Measurements from ENCODE around the gene ZNF385A. TPM values are rescaled to one million over a fixed set of nuclear protein-coding genes. Genes with fewer than 3 reads are reported as not detected.

The ZNF385A gene
- total RNA-seq, 2 donors from 2014 or later = 3.1 to 7.3 TPM

DNA sequence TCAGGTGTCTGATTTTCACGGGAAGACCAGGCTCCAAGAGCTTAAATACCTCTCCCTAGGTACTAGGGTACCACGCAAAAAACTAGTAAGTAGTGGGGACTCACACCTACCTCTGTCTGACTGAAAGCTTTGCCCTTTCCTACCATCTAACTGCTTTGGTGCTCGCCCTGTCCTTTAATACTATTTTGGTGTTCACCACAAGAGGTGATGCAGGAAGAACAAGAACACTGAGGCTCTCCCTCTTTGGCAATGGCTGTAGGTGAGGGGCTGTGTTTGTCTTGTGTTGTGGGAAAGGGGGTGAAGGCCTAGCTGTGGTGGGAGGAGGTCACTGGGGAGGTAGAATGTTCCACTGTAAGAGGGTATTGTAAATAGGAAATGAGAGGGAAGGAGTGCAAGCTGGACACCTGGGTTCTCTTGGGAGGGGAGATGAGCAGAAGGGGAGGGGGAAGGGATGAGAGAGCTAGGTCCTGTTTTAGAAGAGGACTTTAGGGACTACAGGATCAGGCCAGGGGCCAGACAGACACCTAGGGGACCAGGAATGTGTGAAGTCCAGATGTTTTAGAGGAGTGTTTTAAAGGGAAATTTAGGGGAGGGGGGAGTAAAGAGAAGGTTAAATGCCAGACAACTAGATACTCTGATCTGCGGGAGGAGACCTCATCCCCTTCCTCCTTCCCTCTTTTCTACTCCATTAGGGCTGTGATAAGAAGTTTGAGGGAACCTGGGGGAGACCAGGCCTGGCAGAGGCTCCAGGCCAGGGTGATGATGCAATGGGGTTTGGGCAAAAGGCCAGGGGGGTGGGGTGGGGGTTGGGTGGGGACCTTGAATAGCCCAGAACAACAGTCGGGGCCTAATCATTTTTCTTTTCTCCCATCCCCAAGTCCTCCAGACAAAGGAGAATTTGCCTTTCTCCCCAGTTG, 32.4 kb upstream of the ZNF385A start:
- WGBS, 2 donors = 50 to 58% methylated on average over 5 of the region's 5 CpGs
- DNase-seq (no peak), ATAC-seq (no peak)
- no peaks in the 10 kb centered on the region for H3K36me3 ChIP-seq (replicated peaks in 1 of 2; ENCODE audit: insufficient read depth in 1 of 2, low read depth in 2 of 2)
- H3K9me3 ChIP-seq = no peaks in the 10 kb centered on the region
- TF ChIP-seq POLR2A (IDR thresholded peaks at IDR 0.05) = no peak
- TF ChIP-seq, protein P1, sequence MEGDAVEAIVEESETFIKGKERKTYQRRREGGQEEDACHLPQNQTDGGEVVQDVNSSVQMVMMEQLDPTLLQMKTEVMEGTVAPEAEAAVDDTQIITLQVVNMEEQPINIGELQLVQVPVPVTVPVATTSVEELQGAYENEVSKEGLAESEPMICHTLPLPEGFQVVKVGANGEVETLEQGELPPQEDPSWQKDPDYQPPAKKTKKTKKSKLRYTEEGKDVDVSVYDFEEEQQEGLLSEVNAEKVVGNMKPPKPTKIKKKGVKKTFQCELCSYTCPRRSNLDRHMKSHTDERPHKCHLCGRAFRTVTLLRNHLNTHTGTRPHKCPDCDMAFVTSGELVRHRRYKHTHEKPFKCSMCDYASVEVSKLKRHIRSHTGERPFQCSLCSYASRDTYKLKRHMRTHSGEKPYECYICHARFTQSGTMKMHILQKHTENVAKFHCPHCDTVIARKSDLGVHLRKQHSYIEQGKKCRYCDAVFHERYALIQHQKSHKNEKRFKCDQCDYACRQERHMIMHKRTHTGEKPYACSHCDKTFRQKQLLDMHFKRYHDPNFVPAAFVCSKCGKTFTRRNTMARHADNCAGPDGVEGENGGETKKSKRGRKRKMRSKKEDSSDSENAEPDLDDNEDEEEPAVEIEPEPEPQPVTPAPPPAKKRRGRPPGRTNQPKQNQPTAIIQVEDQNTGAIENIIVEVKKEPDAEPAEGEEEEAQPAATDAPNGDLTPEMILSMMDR (IDR thresholded peaks at IDR 0.05) = no peak
- H3K4me1 ChIP-seq = peaks cover 77% of the 10 kb centered on the region
- H3K27me3 ChIP-seq = no peaks in the 10 kb centered on the region
- H3K27ac ChIP-seq = peak overlapping the region in 3 of 4 donors; percentile 88 to 92 (median 89)
- intact Hi-C loops (cut with DNase I) = no loop called here
- no peak overlapping the region for H3K4me3 ChIP-seq

DNA sequence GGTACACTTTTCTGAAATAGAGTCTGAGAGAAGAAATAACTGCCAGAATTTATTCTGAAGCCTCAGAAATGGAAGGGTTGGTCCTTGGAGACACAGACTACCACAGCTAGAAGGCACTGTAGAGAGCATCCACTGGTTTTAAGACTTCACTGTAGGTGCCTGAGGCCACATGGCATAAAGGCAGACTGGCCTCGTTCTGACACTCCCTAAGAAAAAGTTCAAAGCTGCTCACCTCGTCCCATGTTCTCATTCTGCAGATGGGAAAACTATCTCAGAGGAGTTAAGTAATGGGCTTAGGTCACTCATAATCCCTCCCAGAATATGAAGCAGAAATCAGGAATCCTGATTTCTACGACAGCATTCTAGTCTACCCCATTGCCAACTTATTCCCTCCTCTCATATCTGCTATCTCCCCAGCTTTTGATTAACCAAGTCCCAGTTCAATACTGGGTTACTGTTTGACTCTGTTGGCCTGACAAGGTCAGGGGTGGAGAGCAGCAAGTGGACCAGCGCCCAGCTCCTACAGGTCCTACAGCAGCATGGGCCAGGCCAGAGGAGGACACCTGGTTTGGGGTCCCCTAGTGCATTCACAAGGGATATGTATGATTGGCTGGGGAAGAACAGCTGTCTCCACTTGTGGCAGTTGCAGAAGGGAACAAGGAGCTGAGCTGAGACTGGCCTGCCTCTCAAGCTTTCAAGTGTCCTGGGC, 30.8 kb upstream of the ZNF385A start:
- no peak overlapping the region for H3K4me3 ChIP-seq
- H3K36me3 ChIP-seq (replicated peaks in 1 of 2; ENCODE audit: insufficient read depth in 1 of 2, low read depth in 2 of 2) = no peaks in the 10 kb centered on the region
- ATAC-seq (no peak), DNase-seq (peak in 1 of 4 donors; percentile 31)
- peak overlapping the region; percentile 19 to 88 (median 40) for H3K27ac ChIP-seq
- WGBS, 2 donors = 7 to 15% methylated on average over 4 of the region's 4 CpGs
- H3K27me3 ChIP-seq = no peaks in the 10 kb centered on the region
- no peaks in the 10 kb centered on the region for H3K9me3 ChIP-seq
- TF ChIP-seq, protein P1 (IDR thresholded peaks at IDR 0.05) = no peak
- no peak for TF ChIP-seq POLR2A (IDR thresholded peaks at IDR 0.05)
- H3K4me1 ChIP-seq = peaks cover 81% of the 10 kb centered on the region
- intact Hi-C loops (cut with DNase I) = no loop called here

DNA sequence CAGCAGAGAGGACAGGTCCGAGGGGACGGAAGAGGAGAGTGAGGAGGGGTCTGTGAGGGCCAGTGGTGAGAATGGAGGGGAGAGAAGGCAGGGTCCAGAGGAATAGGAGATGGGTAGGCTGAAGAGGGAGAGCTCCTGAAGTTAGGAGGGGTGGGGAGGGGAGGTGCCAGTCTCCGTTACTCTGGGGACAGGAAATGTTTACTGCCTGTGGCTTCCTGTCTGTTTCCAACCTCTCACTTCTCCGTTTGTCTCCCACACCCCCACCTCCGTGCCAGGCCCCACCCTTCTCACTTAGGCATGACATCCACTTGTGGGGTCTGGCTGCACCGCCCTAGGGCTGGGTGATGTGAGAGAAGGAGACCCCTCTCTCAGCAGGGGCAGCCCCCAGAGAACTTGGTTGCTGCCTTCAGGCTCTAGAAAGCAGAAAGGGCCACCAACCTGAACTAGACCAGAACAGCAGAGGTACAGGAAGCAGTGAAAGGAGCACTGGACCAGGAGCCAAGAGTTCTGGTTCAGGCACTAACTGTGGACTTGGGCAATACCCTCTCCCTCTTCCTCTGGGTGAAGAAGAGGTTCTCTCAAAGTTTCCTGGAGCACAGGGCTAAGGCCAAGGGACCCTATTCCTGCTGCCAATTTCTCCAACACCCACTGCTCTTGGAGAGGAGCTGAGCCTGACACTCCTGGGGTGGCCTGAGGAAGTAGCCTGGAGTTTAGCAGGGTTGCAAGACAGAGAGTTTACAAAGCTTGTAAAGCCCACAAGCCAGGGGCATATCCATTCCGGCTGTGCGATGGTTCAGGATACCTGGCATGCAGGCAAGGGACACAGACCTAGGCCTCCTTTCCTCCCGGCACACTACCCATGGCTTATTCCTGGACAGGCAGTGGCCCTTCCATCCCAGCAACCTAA, 29.0 kb upstream of the ZNF385A start:
- ATAC-seq (no peak), DNase-seq (peak in 1 of 4 donors; percentile 43)
- H3K9me3 ChIP-seq = no peaks in the 10 kb centered on the region
- intact Hi-C loops (cut with DNase I) = no loop called here
- no peaks in the 10 kb centered on the region for H3K36me3 ChIP-seq (replicated peaks in 1 of 2; ENCODE audit: insufficient read depth in 1 of 2, low read depth in 2 of 2)
- no peak for TF ChIP-seq POLR2A (IDR thresholded peaks at IDR 0.05)
- TF ChIP-seq, protein P1 (IDR thresholded peaks at IDR 0.05) = no peak
- H3K4me1 ChIP-seq = peaks cover 70% of the 10 kb centered on the region
- H3K27ac ChIP-seq = peak overlapping the region in 2 of 4 donors; percentile 35 to 57
- no peaks in the 10 kb centered on the region for H3K27me3 ChIP-seq
- no peak overlapping the region for H3K4me3 ChIP-seq
- WGBS, 2 donors = 57 to 68% methylated on average over 8 to 9 of the region's 9 CpGs

DNA sequence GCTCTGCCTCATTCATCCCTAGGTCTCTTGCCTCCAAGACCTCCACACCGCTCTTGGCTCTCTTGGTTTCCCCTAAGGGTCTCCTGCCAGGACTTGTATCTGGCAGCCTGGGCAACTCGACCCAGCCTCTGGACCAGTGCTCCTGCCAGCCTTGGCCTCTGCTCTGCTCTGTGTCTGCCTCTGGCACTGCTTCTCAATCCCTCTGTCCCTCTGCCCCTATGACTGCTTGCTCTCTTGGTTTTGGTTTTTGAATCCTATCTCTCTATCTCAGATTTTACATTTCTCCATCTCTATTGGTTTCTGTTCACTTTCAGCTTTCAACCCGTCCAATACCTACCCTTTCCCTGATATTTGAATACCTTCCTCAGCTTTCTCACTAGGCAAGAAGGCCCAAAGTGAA, 28.3 kb upstream of the ZNF385A start:
- peak overlapping the region in 2 of 4 donors; percentile 43 to 57 for H3K27ac ChIP-seq
- no peaks in the 10 kb centered on the region for H3K27me3 ChIP-seq
- peaks cover 62% of the 10 kb centered on the region for H3K4me1 ChIP-seq
- no peak overlapping the region for H3K4me3 ChIP-seq
- DNase-seq (no peak), ATAC-seq (no peak)
- intact Hi-C loops (cut with DNase I) = no loop called here
- H3K9me3 ChIP-seq = no peaks in the 10 kb centered on the region
- no peaks in the 10 kb centered on the region for H3K36me3 ChIP-seq (replicated peaks in 1 of 2; ENCODE audit: insufficient read depth in 1 of 2, low read depth in 2 of 2)
- TF ChIP-seq POLR2A (IDR thresholded peaks at IDR 0.05) = no peak
- TF ChIP-seq, protein P1 (IDR thresholded peaks at IDR 0.05) = no peak
- 74 to 84% methylated on average over 3 of the region's 3 CpGs for WGBS, 2 donors
